ENCODE results near the gene TCTN1. TPM values are rescaled to one million over a fixed set of nuclear protein-coding genes. Genes with fewer than 3 reads are reported as not detected.
A peak's percentile ranks its signal among the peaks of the same experiment; 100 is the strongest.

The TCTN1 gene
- total RNA-seq, 1 experiment from 2014 or later, result 11.1 TPM

DNA sequence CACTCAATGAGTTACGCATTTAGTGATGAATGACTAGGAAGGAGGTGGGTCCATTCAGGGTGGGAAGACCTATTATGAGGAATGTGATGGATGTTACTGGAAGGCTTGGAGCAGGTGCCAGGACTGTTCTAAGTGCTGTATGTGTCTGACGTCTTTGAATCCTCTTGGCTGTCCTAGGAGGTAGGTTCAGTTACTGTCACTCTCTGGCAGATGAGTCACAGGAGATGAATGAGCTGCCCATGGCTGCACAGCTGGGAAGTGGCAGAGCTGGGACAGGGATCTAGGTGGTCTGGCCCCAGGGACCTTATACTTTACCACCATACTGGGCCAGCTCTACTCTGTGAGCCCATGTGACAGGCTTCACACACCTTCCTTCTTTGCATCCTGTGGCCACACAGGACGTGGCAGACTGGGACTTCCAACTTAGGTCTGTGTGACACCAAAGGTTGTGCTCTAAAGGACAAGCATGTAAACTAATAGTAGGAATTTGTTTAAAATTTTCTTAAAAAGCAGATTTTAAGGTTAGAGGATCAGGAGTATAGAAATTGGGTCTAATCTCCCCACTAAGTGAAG lies 24.0 kb downstream of the TCTN1 start:
- Mint-ChIP-seq H3K4me3 (no peak overlapping the region), H3K27ac (peak overlapping the region in 1 of 3 experiments; percentile 17; a peak in 1 of 7 replicates), H3K4me1 (peaks cover 11 to 18% of the 10 kb centered on the region in 2 experiments), H3K27me3 (ENCODE audit: low read depth) (no peaks in the 10 kb centered on the region; the same call in 1 of the 2 replicates), H3K9me3 (no peaks in the 10 kb centered on the region), H3K36me3 (ENCODE audit: insufficient read depth in 1 of 3, low read depth in 3 of 3) (no peaks in the 10 kb centered on the region)
- Histone ChIP-seq H2BK20ac (ENCODE audit: low read depth, low read length, poor library complexity, severe bottlenecking) (no peak overlapping the region), H3K9ac (ENCODE audit: extremely low read depth, insufficient read length, low read length) (no peak overlapping the region), H3K27ac (ENCODE audit: insufficient read length, low read depth, low read length) (no peak overlapping the region), H2BK12ac (ENCODE audit: insufficient read length, low read depth, low read length) (no peak overlapping the region), H4K91ac (ENCODE audit: insufficient read length, low read depth, low read length) (no peak overlapping the region), H2BK15ac (ENCODE audit: low read depth, low read length) (no peak overlapping the region), H3K23me2 (ENCODE audit: insufficient read length, low read depth, low read length, poor library complexity, severe bottlenecking) (no peaks in the 10 kb centered on the region), H3K4ac (ENCODE audit: low read depth, low read length) (no peak overlapping the region), H3K79me1 (ENCODE audit: insufficient read depth, low read depth, low read length, poor library complexity, severe bottlenecking) (no peaks in the 10 kb centered on the region), H3K9me3 (ENCODE audit: control insufficient read depth, low read depth, low read length) (no peaks in the 10 kb centered on the region), H2AK5ac (ENCODE audit: insufficient read length, low read length) (no peak overlapping the region), H4K20me1 (ENCODE audit: control insufficient read depth, insufficient read depth, insufficient read length) (no peaks in the 10 kb centered on the region), H3K4me1 (ENCODE audit: insufficient read depth, low read length) (no peaks in the 10 kb centered on the region), H3K4me2 (ENCODE audit: insufficient read depth, insufficient read length, low read length) (no peak overlapping the region), H4K5ac (ENCODE audit: insufficient read length, low read depth, low read length) (no peak overlapping the region), H2AFZ (ENCODE audit: low read length) (no peak overlapping the region), H4K8ac (replicated peaks; ENCODE audit: insufficient read length, low read depth, low read length) (no peak overlapping the region), H3T11ph (ENCODE audit: low read length) (no peak overlapping the region), H2BK120ac (ENCODE audit: low read depth, low read length, poor library complexity, severe bottlenecking) (no peak overlapping the region), H3K23ac (ENCODE audit: insufficient read length, low read depth, low read length) (no peak overlapping the region), H3K14ac (ENCODE audit: insufficient read depth, low read length) (no peak overlapping the region), H2BK5ac (ENCODE audit: insufficient read length, low read length) (no peak overlapping the region), H3K56ac (ENCODE audit: insufficient read length, low read depth, low read length) (no peak overlapping the region), H3K18ac (ENCODE audit: insufficient read length, low read depth, low read length) (no peak overlapping the region), H3K27me3 (ENCODE audit: insufficient read depth, low read length) (no peaks in the 10 kb centered on the region), H3K79me2 (ENCODE audit: insufficient read depth, low read length) (no peaks in the 10 kb centered on the region)
- WGBS (ENCODE audit: extremely low coverage, insufficient read length, low lambda C conversion rate), result no CpG with 5 or more reads among the region's 3 CpGs
- DNase-seq, result no peak
- TF ChIP-seq CTCF (conservative IDR thresholded peaks at IDR 0.05), result no peak

Measured in H9 (cell line).